Activated CD4-positive, alpha-beta T cell treated with anti-CD3 and anti-CD28 coated beads for 36 hours (primary cell): ENCODE measurements around the gene FBLN1. TPM values are rescaled to one million over a fixed set of nuclear protein-coding genes. Genes with fewer than 3 reads are reported as not detected.
A peak's percentile ranks its signal among the peaks of the same experiment; 100 is the strongest.

ENCODE experiments used
- ATAC-seq: fragments of 200-7000 bp; cut with Tn5 transposase; one replicate; pipeline ENCODE4 v1.10.0; 2021; ENCODE audit warnings: mild to moderate bottlenecking, moderate library complexity
- CTCF ChIA-PET: fragments of 350-600 bp; sonication (Branson Sonifier 250); formaldehyde crosslinking; loops from one replicate; lab custom pipeline; 2021; ENCODE audit warnings: antibody characterized with exemption; lab: Charles Lee
- POLR2A ChIA-PET: fragments of 350-600 bp; sonication (Branson Sonifier 250); formaldehyde crosslinking; loops from one replicate; lab custom pipeline; 2021; ENCODE audit warnings: antibody characterized with exemption, inconsistent platforms; lab: Charles Lee
- DNase-seq: peaks from one replicate; pipeline ENCODE4 v3.0.0-alpha.2; 2020
- H3K27ac Mint-ChIP-seq: one replicate; pipeline ENCODE4 v1.8.0; 2021; ENCODE audit warnings: mixed read lengths
- H3K27me3 Mint-ChIP-seq: one replicate; pipeline ENCODE4 v1.8.0; 2021; ENCODE audit warnings: mixed read lengths
- H3K36me3 Mint-ChIP-seq: one replicate; pipeline ENCODE4 v1.8.0; 2021; ENCODE audit warnings: low read depth, mixed read lengths
- H3K4me1 Mint-ChIP-seq: one replicate; pipeline ENCODE4 v1.8.0; 2021; ENCODE audit warnings: mixed read lengths
- H3K4me3 Mint-ChIP-seq: one replicate; pipeline ENCODE4 v1.8.0; 2021; ENCODE audit warnings: mild to moderate bottlenecking, moderate library complexity, mixed read lengths
- H3K9me3 Mint-ChIP-seq: one replicate; pipeline ENCODE4 v1.8.0; 2021; ENCODE audit warnings: low read depth, mixed read lengths
- intact Hi-C, 2 experiments: fragments of 100-400 bp; cut with DNase I in 1 of 2; cut with micrococcal nuclease in 1 of 2; formaldehyde crosslinking; loops; one replicate each; pipeline versions ENCODE4 v1.14.2 to v1.15.1; 2022 to 2024; cut with DNase I, micrococcal nuclease
- total RNA-seq, 2 experiments: library from RNA; stranded (reverse); gene quantifications; one replicate each; pipeline ENCODE4 v1.2.3, GENCODE V29; 2021

Gene FBLN1
- total RNA-seq, 2 experiments from 2014 or later, result not detected

- no peak for ATAC-seq
- intact Hi-C loops, result no loop called here
- CTCF ChIA-PET, result interaction anchor here (1.3 kb wide), 1 partner anchor 339 kb away, joined by 4 read pairs; no protein-coding TSS in a partner anchor
These were observed 138.4 kb downstream of the FBLN1 start for GRCh38 chr22:45640941-45641621.

GRCh38 chr22:45642986-45643385 lies 140.3 kb downstream of the FBLN1 start:
- ChIA-PET CTCF (interaction anchor here (0.7 to 1.4 kb wide), 3 partner anchors 9 to 353 kb away, joined by 3 to 4 read pairs (median 3); no protein-coding TSS in a partner anchor), POLR2A (no interaction called here)
- no peaks in the 10 kb centered on the region for H3K9me3 Mint-ChIP-seq
- H3K36me3 Mint-ChIP-seq, result no peaks in the 10 kb centered on the region
- ATAC-seq, result no peak
- DNase-seq, result no peak
- H3K4me1 Mint-ChIP-seq, result peaks cover 3% of the 10 kb centered on the region
- peaks cover 44% of the 10 kb centered on the region for H3K27me3 Mint-ChIP-seq
- H3K27ac Mint-ChIP-seq, result no peak overlapping the region
- H3K4me3 Mint-ChIP-seq, result no peak overlapping the region
- intact Hi-C loops, result no loop called here

More at GRCh38 chr22:45640941-45641621, 138.4 kb downstream of the FBLN1 start:
- Mint-ChIP-seq H3K27ac (no peak overlapping the region), H3K9me3 (no peaks in the 10 kb centered on the region), H3K27me3 (peaks cover 40% of the 10 kb centered on the region), H3K4me1 (peaks cover 3% of the 10 kb centered on the region), H3K36me3 (no peaks in the 10 kb centered on the region), H3K4me3 (no peak overlapping the region)
- no peak for DNase-seq
- POLR2A ChIA-PET, result no interaction called here

- intact Hi-C loops, result loop anchor here (1.0 to 5.0 kb wide), 4 partner anchors 66 to 220 kb away; no protein-coding TSS in a partner anchor
- H3K27ac Mint-ChIP-seq, result no peak overlapping the region
- peaks cover 45% of the 10 kb centered on the region for H3K27me3 Mint-ChIP-seq
- no peak for DNase-seq
- CTCF ChIA-PET, result interaction anchor here (0.5 to 1.6 kb wide), 10 partner anchors 9 to 362 kb away, joined by 3 to 6 read pairs (median 4); no protein-coding TSS in a partner anchor
- H3K4me3 Mint-ChIP-seq, result no peak overlapping the region
- no peaks in the 10 kb centered on the region for H3K9me3 Mint-ChIP-seq
- POLR2A ChIA-PET, result no interaction called here
- H3K36me3 Mint-ChIP-seq, result no peaks in the 10 kb centered on the region
- ATAC-seq, result no peak
- peaks cover 3% of the 10 kb centered on the region for H3K4me1 Mint-ChIP-seq
These were observed 142.0 kb downstream of the FBLN1 start for GRCh38 chr22:45644714-45645113.

GRCh38 chr22:45645150-45645525 lies 142.5 kb downstream of the FBLN1 start:
- CTCF ChIA-PET, result interaction anchor here (0.5 to 1.6 kb wide), 11 partner anchors 9 to 369 kb away, joined by 3 to 6 read pairs (median 3); no protein-coding TSS in a partner anchor
- Mint-ChIP-seq H3K9me3 (no peaks in the 10 kb centered on the region), H3K27ac (no peak overlapping the region), H3K27me3 (peaks cover 43% of the 10 kb centered on the region), H3K4me3 (no peak overlapping the region), H3K4me1 (peaks cover 3% of the 10 kb centered on the region), H3K36me3 (no peaks in the 10 kb centered on the region)
- intact Hi-C loops, result loop anchor here (1.0 to 5.0 kb wide), 4 partner anchors 67 to 219 kb away; no protein-coding TSS in a partner anchor
- DNase-seq, result no peak
- POLR2A ChIA-PET, result no interaction called here
- no peak for ATAC-seq

- no peak overlapping the region for H3K27ac Mint-ChIP-seq
- peak; percentile 88 for DNase-seq
- POLR2A ChIA-PET, result no interaction called here
- H3K27me3 Mint-ChIP-seq, result peaks cover 41% of the 10 kb centered on the region
- no peak overlapping the region for H3K4me3 Mint-ChIP-seq
- H3K9me3 Mint-ChIP-seq, result no peaks in the 10 kb centered on the region
- intact Hi-C loops, result loop anchor here (1.0 to 5.0 kb wide), 4 partner anchors 67 to 219 kb away; no protein-coding TSS in a partner anchor
- ATAC-seq, result peak; percentile 96
- H3K36me3 Mint-ChIP-seq, result no peaks in the 10 kb centered on the region
- CTCF ChIA-PET, result interaction anchor here (0.5 to 1.6 kb wide), 9 partner anchors 10 to 370 kb away, joined by 3 to 7 read pairs (median 4); no protein-coding TSS in a partner anchor
- H3K4me1 Mint-ChIP-seq, result peaks cover 3% of the 10 kb centered on the region
These were observed 143.1 kb downstream of the FBLN1 start for GRCh38 chr22:45645526-45646414.

DNA sequence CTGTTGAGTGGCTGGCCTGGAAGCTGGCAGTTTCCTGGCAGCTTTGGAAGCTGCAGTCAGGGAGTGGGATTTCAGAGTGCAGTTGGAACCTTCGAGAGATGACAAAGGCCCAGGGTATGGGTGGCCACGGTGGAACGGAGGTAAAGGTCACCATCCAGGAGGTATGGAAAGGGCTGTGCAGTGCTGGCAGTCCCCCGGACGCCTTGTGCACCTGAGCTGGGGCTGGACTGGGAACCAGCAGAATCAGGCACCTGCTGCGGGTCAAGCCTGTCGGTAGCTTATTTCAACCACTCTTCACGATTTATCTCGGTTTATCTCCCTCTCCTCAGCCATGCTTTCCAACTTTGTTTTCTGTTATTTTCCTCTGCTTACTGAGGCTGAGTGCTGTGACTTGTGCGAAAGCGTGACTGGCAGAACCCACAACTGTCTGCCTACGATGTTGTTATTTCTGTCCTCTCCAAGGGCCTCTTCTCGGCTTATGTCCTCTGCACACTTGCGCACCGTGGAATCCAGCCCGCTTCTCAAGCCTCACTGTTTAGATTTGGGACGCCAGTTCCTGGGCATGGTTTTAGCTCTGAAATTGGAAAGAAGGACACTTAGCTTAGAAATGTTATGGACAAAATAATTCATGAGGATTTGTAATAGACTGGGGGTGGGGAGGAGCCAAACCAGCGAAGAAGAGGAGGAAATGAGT lies 145.0 kb downstream of the FBLN1 start:
- intact Hi-C loops, result loop anchor here in 1 of 2 experiments (5.0 kb wide), 1 partner anchor 70 kb away; no protein-coding TSS in a partner anchor

DNA sequence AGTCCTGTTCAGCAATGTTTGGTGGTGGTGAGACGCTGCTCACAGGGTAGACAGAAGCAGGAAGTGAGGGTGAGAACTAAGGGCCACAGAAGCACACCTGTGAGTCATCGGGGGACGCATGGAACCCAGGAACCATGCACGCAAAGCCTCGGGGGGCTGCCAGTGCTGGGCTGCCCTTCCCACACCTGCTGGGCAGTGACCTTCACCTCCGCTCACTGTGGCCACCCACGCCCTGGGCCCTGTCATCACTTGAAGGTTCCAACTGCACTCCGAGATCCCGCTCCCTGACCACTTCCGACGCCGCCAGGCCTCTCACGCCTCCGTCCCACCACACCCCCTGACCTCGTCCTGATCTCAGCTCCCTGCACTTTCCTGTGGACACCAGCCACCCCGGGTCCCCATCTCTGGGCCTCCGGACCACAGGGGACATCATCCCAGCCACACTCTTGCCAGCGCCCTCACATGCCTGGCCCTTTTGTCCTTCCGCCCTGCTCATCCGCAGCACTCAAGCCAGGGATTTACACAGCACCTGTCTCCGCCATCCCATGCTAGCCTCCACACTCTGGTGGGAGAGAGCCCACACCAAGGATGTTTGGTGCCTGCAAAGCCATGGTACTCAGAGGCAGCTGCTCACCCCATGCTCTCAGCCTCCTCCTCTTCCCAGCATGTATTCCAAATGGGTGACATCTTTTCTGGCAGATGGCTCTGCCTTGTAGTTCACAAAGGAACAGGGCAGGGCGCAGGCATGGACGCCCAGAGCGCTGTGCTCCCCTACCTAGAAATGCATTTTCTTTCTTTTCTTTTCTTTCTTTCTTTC lies 145.8 kb downstream of the FBLN1 start:
- POLR2A ChIA-PET, result interaction anchor here (0.6 kb wide), 1 partner anchor 441 kb away, joined by 3 read pairs; no protein-coding TSS in a partner anchor
- no peak for ATAC-seq
- intact Hi-C loops, result loop anchor here in 1 of 2 experiments (5.0 kb wide), 1 partner anchor 71 kb away; no protein-coding TSS in a partner anchor

More for the DNA sequence above, 145.0 kb downstream of the FBLN1 start:
- Mint-ChIP-seq H3K27me3 (peaks cover 37% of the 10 kb centered on the region), H3K4me1 (peaks cover 3% of the 10 kb centered on the region), H3K9me3 (no peaks in the 10 kb centered on the region), H3K27ac (no peak overlapping the region), H3K4me3 (no peak overlapping the region), H3K36me3 (no peaks in the 10 kb centered on the region)
- ChIA-PET CTCF (interaction anchor here (0.7 to 0.8 kb wide), 2 partner anchors 69 to 114 kb away, joined by 3 to 4 read pairs; no protein-coding TSS in a partner anchor), POLR2A (interaction anchor here (0.6 kb wide), 1 partner anchor 442 kb away, joined by 3 read pairs; no protein-coding TSS in a partner anchor)
- DNase-seq, result no peak
- ATAC-seq, result no peak

GRCh38 chr22:45649809-45650208 lies 147.1 kb downstream of the FBLN1 start:
- intact Hi-C loops, result loop anchor here in 1 of 2 experiments (5.0 kb wide), 1 partner anchor 73 kb away; no protein-coding TSS in a partner anchor
- no peak overlapping the region for H3K4me3 Mint-ChIP-seq
- ATAC-seq (no peak), DNase-seq (no peak)
- no peaks in the 10 kb centered on the region for H3K36me3 Mint-ChIP-seq
- H3K9me3 Mint-ChIP-seq, result no peaks in the 10 kb centered on the region
- no peak overlapping the region for H3K27ac Mint-ChIP-seq
- H3K4me1 Mint-ChIP-seq, result peaks cover 3% of the 10 kb centered on the region
- POLR2A ChIA-PET, result no interaction called here
- CTCF ChIA-PET, result no interaction called here
- H3K27me3 Mint-ChIP-seq, result peaks cover 33% of the 10 kb centered on the region

More for the DNA sequence above, 145.8 kb downstream of the FBLN1 start:
- Mint-ChIP-seq H3K27ac (no peak overlapping the region), H3K4me3 (no peak overlapping the region), H3K27me3 (peaks cover 37% of the 10 kb centered on the region), H3K9me3 (no peaks in the 10 kb centered on the region), H3K4me1 (peaks cover 3% of the 10 kb centered on the region), H3K36me3 (no peaks in the 10 kb centered on the region)
- CTCF ChIA-PET, result interaction anchor here (0.5 kb wide), 1 partner anchor 84 kb away, joined by 3 read pairs; no protein-coding TSS in a partner anchor
- DNase-seq, result no peak

- H3K9me3 Mint-ChIP-seq, result no peaks in the 10 kb centered on the region
- H3K36me3 Mint-ChIP-seq, result no peaks in the 10 kb centered on the region
- ChIA-PET POLR2A (no interaction called here), CTCF (no interaction called here)
- peaks cover 3% of the 10 kb centered on the region for H3K4me1 Mint-ChIP-seq
- intact Hi-C loops, result no loop called here
- DNase-seq (no peak), ATAC-seq (no peak)
- H3K27me3 Mint-ChIP-seq, result peaks cover 28% of the 10 kb centered on the region
- H3K27ac Mint-ChIP-seq, result no peak overlapping the region
- H3K4me3 Mint-ChIP-seq, result no peak overlapping the region
These were observed 148.0 kb downstream of the FBLN1 start for GRCh38 chr22:45650721-45651120.
